Smooth muscle cell (in vitro differentiated cells): ENCODE results near the gene PSMD1. TPM values are rescaled to one million over a fixed set of nuclear protein-coding genes. Genes with fewer than 3 reads are reported as not detected.
A peak's percentile ranks its signal among the peaks of the same experiment; 100 is the strongest.
"Not testable (repeated sequence)": the region's sequence is repeated elsewhere in the genome, so short reads cannot be mapped to it uniquely, and the experiment has no call there.

ENCODE experiments used
- DNase-seq: peaks from one replicate; lab custom pipeline; 2025; ENCODE audit not compliant: unreplicated experiment; lab: John Stamatoyannopoulos, UW
- H2AFZ ChIP-seq: fragments of 200-600 bp; sonication (generic); 2 replicates; pipeline ENCODE4 v1.6.0; 2016; ENCODE audit warnings: antibody characterized with exemption, low read depth, mild to moderate bottlenecking
- H3F3A ChIP-seq: fragments of 200-600 bp; sonication (generic); 2 replicates; pipeline ENCODE4 v1.6.0; 2017; ENCODE audit warnings: antibody characterized with exemption, low read depth
- H3K27ac ChIP-seq: fragments of 200-600 bp; sonication (generic); 2 replicates; pipeline ENCODE4 v1.5.1; 2016; ENCODE audit warnings: low read depth, mild to moderate bottlenecking
- H3K27me3 ChIP-seq: fragments of 200-600 bp; sonication (generic); 2 replicates; pipeline ENCODE4 v1.6.1; 2016; ENCODE audit warnings: low read depth, mild to moderate bottlenecking
- H3K36me3 ChIP-seq: fragments of 200-600 bp; sonication (generic); 2 replicates; pipeline ENCODE4 v1.5.1; 2016; ENCODE audit warnings: low read depth
- H3K4me1 ChIP-seq: fragments of 200-600 bp; sonication (generic); 2 replicates; pipeline ENCODE4 v1.5.1; 2016; ENCODE audit warnings: low read depth
- H3K4me2 ChIP-seq: fragments of 200-600 bp; sonication (generic); 2 replicates; pipeline ENCODE4 v1.6.0; 2016; ENCODE audit warnings: mild to moderate bottlenecking
- H3K4me3 ChIP-seq: fragments of 200-600 bp; sonication (generic); 2 replicates; pipeline ENCODE4 v1.5.1; 2016; ENCODE audit warnings: mild to moderate bottlenecking
- H3K79me2 ChIP-seq: fragments of 200-600 bp; sonication (generic); 2 replicates; pipeline ENCODE4 v1.6.0; 2016; ENCODE audit warnings: low read depth, mild to moderate bottlenecking
- H3K9ac ChIP-seq: fragments of 200-600 bp; sonication (generic); 2 replicates; pipeline ENCODE4 v1.6.0; 2016; ENCODE audit warnings: low read depth
- H3K9me3 ChIP-seq: fragments of 200-600 bp; sonication (generic); replicated peaks from 2 replicates; pipeline ENCODE4 v1.5.1; 2016; ENCODE audit warnings: low read depth
- H4K20me1 ChIP-seq: fragments of 200-600 bp; sonication (generic); 2 replicates; pipeline ENCODE4 v1.6.0; 2016; ENCODE audit warnings: low read depth
- CTCF ChIP-seq: fragments of 200-600 bp; sonication (generic); IDR thresholded peaks from 2 replicates; pipeline ENCODE4 v1.5.1; 2017; ENCODE audit warnings: borderline replicate concordance, mild to moderate bottlenecking, antibody characterized with exemption; ENCODE audit not compliant: insufficient read depth, poor library complexity, severe bottlenecking
- WGBS: methylation state at CpG from one replicate; pipeline ENCODE4 v1.1.7; 2016; ENCODE audit warnings: low lambda C conversion rate; 5-methylcytosine and 5-hydroxymethylcytosine counted together
- polyA plus RNA-seq: library from polyadenylated mRNA; unstranded; fragments of >200 nt; fragmentation: Nextera tagmentation; extraction: Ambion mirVana; gene quantifications from 2 replicates; pipeline ENCODE4 v1.2.1, GENCODE V29; 2016
- total RNA-seq: library from RNA; depleted of rRNA; stranded (reverse); fragments of >200 nt; gene quantifications from 2 replicates; pipeline ENCODE4 v1.2.3, GENCODE V29; 2014

PSMD1 gene
- total and polyA plus RNA-seq, 2 experiments from 2014 or later: 95.7 to 99.7 TPM

GRCh38 chr2:231196592-231196991 lies 139.9 kb downstream of the PSMD1 start:
- H3K4me1 ChIP-seq: peaks cover 14% of the 10 kb centered on the region
- no peak for TF ChIP-seq CTCF
- no peak overlapping the region for H3K9ac ChIP-seq
- H3K27ac ChIP-seq: no peak overlapping the region
- H3F3A ChIP-seq: peaks cover 5% of the 10 kb centered on the region
- DNase-seq: no peak
- H3K4me3 ChIP-seq: no peak overlapping the region
- no peaks in the 10 kb centered on the region for H3K27me3 ChIP-seq
- H3K79me2 ChIP-seq: peaks cover 11% of the 10 kb centered on the region
- H2AFZ ChIP-seq: no peak overlapping the region
- H3K36me3 ChIP-seq: no peaks in the 10 kb centered on the region
- H3K4me2 ChIP-seq: no peak overlapping the region
- H4K20me1 ChIP-seq: peaks cover 8% of the 10 kb centered on the region
- H3K9me3 ChIP-seq: no peaks in the 10 kb centered on the region
- 89% methylated on average over 5 of the region's 5 CpGs for WGBS

GRCh38 chr2:231197196-231197595 lies 140.5 kb downstream of the PSMD1 start:
- peak overlapping the region; percentile 81 for H3K4me2 ChIP-seq

GRCh38 chr2:231197706-231198290 lies 141.1 kb downstream of the PSMD1 start:
- WGBS: 36% methylated on average over 11 of the region's 11 CpGs
- peak overlapping the region; percentile 77 for H3K27ac ChIP-seq

More at GRCh38 chr2:231197196-231197595, 140.5 kb downstream of the PSMD1 start:
- H3K9me3 ChIP-seq, H3K36me3 ChIP-seq, DNase-seq, H3F3A ChIP-seq, H3K4me3 ChIP-seq, H4K20me1 ChIP-seq, H2AFZ ChIP-seq, H3K27me3 ChIP-seq, H3K27ac ChIP-seq, H3K9ac ChIP-seq: not testable (repeated sequence)
- peaks cover 14% of the 10 kb centered on the region for H3K4me1 ChIP-seq
- 93% methylated on average over 7 of the region's 7 CpGs for WGBS
- peaks cover 11% of the 10 kb centered on the region for H3K79me2 ChIP-seq

More at GRCh38 chr2:231197706-231198290, 141.1 kb downstream of the PSMD1 start:
- peaks cover 14% of the 10 kb centered on the region for H3K4me1 ChIP-seq
- no peak for DNase-seq
- peak overlapping the region; percentile 43 for H3K9ac ChIP-seq
- H3K4me3 ChIP-seq: peak overlapping the region; percentile 75
- H3K36me3 ChIP-seq: no peaks in the 10 kb centered on the region
- H3F3A ChIP-seq: peaks cover 5% of the 10 kb centered on the region
- H4K20me1 ChIP-seq: peaks cover 9% of the 10 kb centered on the region
- H2AFZ ChIP-seq: peak overlapping the region; percentile 94
- peak overlapping the region; percentile 81 for H3K4me2 ChIP-seq
- no peak for TF ChIP-seq CTCF
- no peaks in the 10 kb centered on the region for H3K9me3 ChIP-seq
- peaks cover 17% of the 10 kb centered on the region for H3K79me2 ChIP-seq
- H3K27me3 ChIP-seq: no peaks in the 10 kb centered on the region
